Panc1 (cell line): ENCODE results near the gene RHBG.

Experiments
- POLR2AphosphoS5 ChIP-seq: IDR thresholded peaks from 2 replicates; pipeline ENCODE4 v1.6.1; 2012; ENCODE audit warnings: mild to moderate bottlenecking, low read depth, low read length, moderate library complexity
- SIN3A ChIP-seq: IDR thresholded peaks from 2 replicates; pipeline ENCODE4 v1.6.1; 2012; ENCODE audit warnings: low read depth, mild to moderate bottlenecking, low read length, moderate library complexity, borderline replicate concordance; ENCODE audit not compliant: insufficient read depth
- TCF7L2 ChIP-seq: IDR thresholded peaks from 2 replicates; pipeline ENCODE4 v1.6.1; 2011; ENCODE audit warnings: mild to moderate bottlenecking, low read depth, low read length, inconsistent platforms
- TF ChIP-seq, protein P1 (sequence below): fragments of 450-650 bp; IDR thresholded peaks from 2 replicates; pipeline ENCODE4 v1.5.1; 2017; ENCODE audit warnings: mild to moderate bottlenecking
- TF ChIP-seq, protein P2 (sequence below), 2 experiments: IDR thresholded peaks; 2 replicates each; pipeline ENCODE4 v1.6.1; 2011 to 2012; ENCODE audit warnings: low read depth in 2 of 2, control low read depth in 1 of 2, low read length in 1 of 2, mild to moderate bottlenecking in 1 of 2, moderate library complexity in 1 of 2; ENCODE audit not compliant: insufficient read depth in 1 of 2

DNA sequence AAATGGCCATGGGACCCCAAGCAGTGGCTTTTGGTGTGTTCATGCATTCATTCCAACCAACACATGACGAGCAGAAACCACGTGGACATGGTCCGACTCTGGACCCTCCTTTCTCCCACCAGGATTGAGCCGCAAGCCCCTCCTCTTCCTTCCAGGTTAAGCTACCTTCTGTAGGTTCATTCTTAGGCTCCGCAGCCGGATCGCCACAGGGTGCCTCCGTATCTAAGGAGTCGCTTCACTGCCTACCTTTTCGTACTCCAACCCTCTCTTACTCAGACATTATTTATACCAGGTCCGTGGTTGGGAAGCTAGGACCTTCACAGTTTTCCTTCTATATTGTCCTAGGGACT, 63.6 kb downstream of the RHBG start:
- no peak for TF ChIP-seq SIN3A
- TF ChIP-seq, protein P1, sequence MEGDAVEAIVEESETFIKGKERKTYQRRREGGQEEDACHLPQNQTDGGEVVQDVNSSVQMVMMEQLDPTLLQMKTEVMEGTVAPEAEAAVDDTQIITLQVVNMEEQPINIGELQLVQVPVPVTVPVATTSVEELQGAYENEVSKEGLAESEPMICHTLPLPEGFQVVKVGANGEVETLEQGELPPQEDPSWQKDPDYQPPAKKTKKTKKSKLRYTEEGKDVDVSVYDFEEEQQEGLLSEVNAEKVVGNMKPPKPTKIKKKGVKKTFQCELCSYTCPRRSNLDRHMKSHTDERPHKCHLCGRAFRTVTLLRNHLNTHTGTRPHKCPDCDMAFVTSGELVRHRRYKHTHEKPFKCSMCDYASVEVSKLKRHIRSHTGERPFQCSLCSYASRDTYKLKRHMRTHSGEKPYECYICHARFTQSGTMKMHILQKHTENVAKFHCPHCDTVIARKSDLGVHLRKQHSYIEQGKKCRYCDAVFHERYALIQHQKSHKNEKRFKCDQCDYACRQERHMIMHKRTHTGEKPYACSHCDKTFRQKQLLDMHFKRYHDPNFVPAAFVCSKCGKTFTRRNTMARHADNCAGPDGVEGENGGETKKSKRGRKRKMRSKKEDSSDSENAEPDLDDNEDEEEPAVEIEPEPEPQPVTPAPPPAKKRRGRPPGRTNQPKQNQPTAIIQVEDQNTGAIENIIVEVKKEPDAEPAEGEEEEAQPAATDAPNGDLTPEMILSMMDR: no peak
- TF ChIP-seq POLR2AphosphoS5: no peak
- TF ChIP-seq, protein P2, sequence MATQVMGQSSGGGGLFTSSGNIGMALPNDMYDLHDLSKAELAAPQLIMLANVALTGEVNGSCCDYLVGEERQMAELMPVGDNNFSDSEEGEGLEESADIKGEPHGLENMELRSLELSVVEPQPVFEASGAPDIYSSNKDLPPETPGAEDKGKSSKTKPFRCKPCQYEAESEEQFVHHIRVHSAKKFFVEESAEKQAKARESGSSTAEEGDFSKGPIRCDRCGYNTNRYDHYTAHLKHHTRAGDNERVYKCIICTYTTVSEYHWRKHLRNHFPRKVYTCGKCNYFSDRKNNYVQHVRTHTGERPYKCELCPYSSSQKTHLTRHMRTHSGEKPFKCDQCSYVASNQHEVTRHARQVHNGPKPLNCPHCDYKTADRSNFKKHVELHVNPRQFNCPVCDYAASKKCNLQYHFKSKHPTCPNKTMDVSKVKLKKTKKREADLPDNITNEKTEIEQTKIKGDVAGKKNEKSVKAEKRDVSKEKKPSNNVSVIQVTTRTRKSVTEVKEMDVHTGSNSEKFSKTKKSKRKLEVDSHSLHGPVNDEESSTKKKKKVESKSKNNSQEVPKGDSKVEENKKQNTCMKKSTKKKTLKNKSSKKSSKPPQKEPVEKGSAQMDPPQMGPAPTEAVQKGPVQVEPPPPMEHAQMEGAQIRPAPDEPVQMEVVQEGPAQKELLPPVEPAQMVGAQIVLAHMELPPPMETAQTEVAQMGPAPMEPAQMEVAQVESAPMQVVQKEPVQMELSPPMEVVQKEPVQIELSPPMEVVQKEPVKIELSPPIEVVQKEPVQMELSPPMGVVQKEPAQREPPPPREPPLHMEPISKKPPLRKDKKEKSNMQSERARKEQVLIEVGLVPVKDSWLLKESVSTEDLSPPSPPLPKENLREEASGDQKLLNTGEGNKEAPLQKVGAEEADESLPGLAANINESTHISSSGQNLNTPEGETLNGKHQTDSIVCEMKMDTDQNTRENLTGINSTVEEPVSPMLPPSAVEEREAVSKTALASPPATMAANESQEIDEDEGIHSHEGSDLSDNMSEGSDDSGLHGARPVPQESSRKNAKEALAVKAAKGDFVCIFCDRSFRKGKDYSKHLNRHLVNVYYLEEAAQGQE (IDR thresholded peaks at IDR 0.05; ENCODE audit: insufficient read depth in 1 of 2, low read depth in 2 of 2, low read length in 1 of 2): no peak
- no peak for TF ChIP-seq TCF7L2
